SK-N-SH treated with all-trans-retinoic acid at 6 μM for 48 hours (cell line): ENCODE data around the gene ISYNA1.

ENCODE experiments used
- ATAC-seq: fragments of 200-7000 bp; cut with Tn5 transposase; 3 replicates; pipeline ENCODE4 v1.9.1; 2020; ENCODE audit warnings: mild to moderate bottlenecking, moderate library complexity
- ARNTL ChIP-seq: fragments of 450-650 bp; formaldehyde crosslinking; IDR thresholded peaks from 2 replicates; pipeline ENCODE4 v1.5.0; 2020; ENCODE audit warnings: low read depth, mild to moderate bottlenecking, moderate library complexity, borderline replicate concordance
- BACH2 ChIP-seq: fragments of 250-450 bp; sonication (Bioruptor Pico); IDR thresholded peaks from 2 replicates; pipeline ENCODE4 v1.9.0; 2021; ENCODE audit warnings: mild to moderate bottlenecking, borderline replicate concordance
- CSDC2 ChIP-seq: fragments of 250-450 bp; sonication (Bioruptor Pico); IDR thresholded peaks from 2 replicates; pipeline ENCODE4 v1.5.0; 2020; ENCODE audit warnings: mild to moderate bottlenecking, moderate library complexity
- ESRRG ChIP-seq: fragments of 250-450 bp; sonication (Bioruptor Pico); IDR thresholded peaks from 2 replicates; pipeline ENCODE4 v1.6.1; 2021; ENCODE audit warnings: mild to moderate bottlenecking
- OSR1 ChIP-seq: fragments of 250-450 bp; sonication (Bioruptor Pico); IDR thresholded peaks from 2 replicates; pipeline ENCODE4 v1.8.0; 2022; ENCODE audit warnings: moderate library complexity, mild to moderate bottlenecking, inconsistent platforms
- PATZ1 ChIP-seq: fragments of 250-450 bp; sonication (Bioruptor Pico); IDR thresholded peaks from 2 replicates; pipeline ENCODE4 v1.8.0; 2020; ENCODE audit warnings: mild to moderate bottlenecking, moderate library complexity, borderline replicate concordance
- PPARA ChIP-seq: fragments of 250-450 bp; sonication (Bioruptor Pico); IDR thresholded peaks from 2 replicates; pipeline ENCODE4 v1.5.0; 2020; ENCODE audit warnings: mild to moderate bottlenecking, borderline replicate concordance
- RARB ChIP-seq: fragments of 250-450 bp; sonication (Bioruptor Pico); IDR thresholded peaks from 2 replicates; pipeline ENCODE4 v1.8.0; 2021; ENCODE audit warnings: mild to moderate bottlenecking, moderate library complexity
- SNAI2 ChIP-seq: fragments of 250-450 bp; sonication (Bioruptor Pico); IDR thresholded peaks from 2 replicates; pipeline ENCODE4 v1.5.0; 2020; ENCODE audit warnings: mild to moderate bottlenecking, moderate library complexity
- TCF4 ChIP-seq: fragments of 250-450 bp; sonication (Bioruptor Pico); IDR thresholded peaks from 2 replicates; pipeline ENCODE4 v1.8.0; 2021; ENCODE audit warnings: mild to moderate bottlenecking, moderate library complexity, borderline replicate concordance
- TOX ChIP-seq: fragments of 250-450 bp; sonication (Bioruptor Pico); IDR thresholded peaks from 2 replicates; pipeline ENCODE4 v1.8.0; 2021; ENCODE audit warnings: mild to moderate bottlenecking, moderate library complexity, borderline replicate concordance
- ZC3H10 ChIP-seq: fragments of 250-450 bp; sonication (Bioruptor Pico); IDR thresholded peaks from 2 replicates; pipeline ENCODE4 v1.5.1; 2021; ENCODE audit warnings: mild to moderate bottlenecking, moderate library complexity
- ZFP3 ChIP-seq: fragments of 250-450 bp; sonication (Bioruptor Pico); IDR thresholded peaks from 2 replicates; pipeline ENCODE4 v1.5.0; 2020; ENCODE audit warnings: mild to moderate bottlenecking, moderate library complexity
- ZFP30 ChIP-seq: fragments of 450-650 bp; formaldehyde crosslinking; IDR thresholded peaks from 2 replicates; pipeline ENCODE4 v1.5.0; 2022; ENCODE audit warnings: mild to moderate bottlenecking, moderate library complexity
- ZNF565 ChIP-seq: fragments of 450-650 bp; formaldehyde crosslinking; conservative IDR thresholded peaks from 2 replicates; pipeline ENCODE4 v1.5.0; 2020; ENCODE audit warnings: low read depth, mild to moderate bottlenecking, moderate library complexity
- ZNF70 ChIP-seq: fragments of 450-650 bp; formaldehyde crosslinking; IDR thresholded peaks from 2 replicates; pipeline ENCODE4 v1.5.0; 2020; ENCODE audit warnings: mild to moderate bottlenecking, moderate library complexity
- ZNF8 ChIP-seq: fragments of 450-650 bp; formaldehyde crosslinking; IDR thresholded peaks from 2 replicates; pipeline ENCODE4 v1.5.0; 2020; ENCODE audit warnings: mild to moderate bottlenecking, moderate library complexity
- TF ChIP-seq, protein P1 (sequence below): fragments of 250-450 bp; sonication (Bioruptor Pico); IDR thresholded peaks from 2 replicates; pipeline ENCODE4 v1.5.1; 2020; ENCODE audit warnings: low read depth, mild to moderate bottlenecking, moderate library complexity
- TF ChIP-seq, protein P2 (sequence below): fragments of 250-450 bp; sonication (Bioruptor Pico); IDR thresholded peaks from 2 replicates; pipeline ENCODE4 v1.8.0; 2021; ENCODE audit warnings: low read depth, mild to moderate bottlenecking, moderate library complexity, borderline replicate concordance
- TF ChIP-seq, protein P3 (sequence below): fragments of 250-450 bp; sonication (Bioruptor Pico); IDR thresholded peaks from 2 replicates; pipeline ENCODE4 v1.5.1; 2021; ENCODE audit warnings: mild to moderate bottlenecking, moderate library complexity

The ISYNA1 gene

GRCh38 chr19:18456974-18457373 is 19.0 kb upstream of the ISYNA1 start:
- TF ChIP-seq BACH2 (CRISPR knock-in tag) (no peak), ZC3H10 (no peak), RARB (CRISPR knock-in tag) (no peak), SNAI2 (CRISPR knock-in tag) (no peak), ZNF8 (CRISPR knock-in tag) (no peak), TCF4 (CRISPR knock-in tag) (no peak), ZFP30 (no peak), OSR1 (CRISPR knock-in tag) (no peak), PATZ1 (CRISPR knock-in tag) (no peak), ZNF565 (CRISPR knock-in tag) (no peak), PPARA (CRISPR knock-in tag) (no peak), TOX (CRISPR knock-in tag) (no peak), ZNF70 (CRISPR knock-in tag) (no peak), ZFP3 (CRISPR knock-in tag) (no peak), ARNTL (CRISPR knock-in tag) (no peak)
- TF ChIP-seq, protein P1, sequence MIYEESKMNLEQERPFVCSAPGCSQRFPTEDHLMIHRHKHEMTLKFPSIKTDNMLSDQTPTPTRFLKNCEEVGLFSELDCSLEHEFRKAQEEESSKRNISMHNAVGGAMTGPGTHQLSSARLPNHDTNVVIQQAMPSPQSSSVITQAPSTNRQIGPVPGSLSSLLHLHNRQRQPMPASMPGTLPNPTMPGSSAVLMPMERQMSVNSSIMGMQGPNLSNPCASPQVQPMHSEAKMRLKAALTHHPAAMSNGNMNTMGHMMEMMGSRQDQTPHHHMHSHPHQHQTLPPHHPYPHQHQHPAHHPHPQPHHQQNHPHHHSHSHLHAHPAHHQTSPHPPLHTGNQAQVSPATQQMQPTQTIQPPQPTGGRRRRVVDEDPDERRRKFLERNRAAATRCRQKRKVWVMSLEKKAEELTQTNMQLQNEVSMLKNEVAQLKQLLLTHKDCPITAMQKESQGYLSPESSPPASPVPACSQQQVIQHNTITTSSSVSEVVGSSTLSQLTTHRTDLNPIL (CRISPR knock-in tag): no peak
- TF ChIP-seq, protein P2, sequence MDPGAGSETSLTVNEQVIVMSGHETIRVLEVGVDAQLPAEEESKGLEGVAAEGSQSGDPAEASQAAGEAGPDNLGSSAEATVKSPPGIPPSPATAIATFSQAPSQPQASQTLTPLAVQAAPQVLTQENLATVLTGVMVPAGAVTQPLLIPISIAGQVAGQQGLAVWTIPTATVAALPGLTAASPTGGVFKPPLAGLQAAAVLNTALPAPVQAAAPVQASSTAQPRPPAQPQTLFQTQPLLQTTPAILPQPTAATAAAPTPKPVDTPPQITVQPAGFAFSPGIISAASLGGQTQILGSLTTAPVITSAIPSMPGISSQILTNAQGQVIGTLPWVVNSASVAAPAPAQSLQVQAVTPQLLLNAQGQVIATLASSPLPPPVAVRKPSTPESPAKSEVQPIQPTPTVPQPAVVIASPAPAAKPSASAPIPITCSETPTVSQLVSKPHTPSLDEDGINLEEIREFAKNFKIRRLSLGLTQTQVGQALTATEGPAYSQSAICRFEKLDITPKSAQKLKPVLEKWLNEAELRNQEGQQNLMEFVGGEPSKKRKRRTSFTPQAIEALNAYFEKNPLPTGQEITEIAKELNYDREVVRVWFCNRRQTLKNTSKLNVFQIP: no peak
- ATAC-seq: peak; percentile 14; the same call in 1 of the 3 replicates

DNA sequence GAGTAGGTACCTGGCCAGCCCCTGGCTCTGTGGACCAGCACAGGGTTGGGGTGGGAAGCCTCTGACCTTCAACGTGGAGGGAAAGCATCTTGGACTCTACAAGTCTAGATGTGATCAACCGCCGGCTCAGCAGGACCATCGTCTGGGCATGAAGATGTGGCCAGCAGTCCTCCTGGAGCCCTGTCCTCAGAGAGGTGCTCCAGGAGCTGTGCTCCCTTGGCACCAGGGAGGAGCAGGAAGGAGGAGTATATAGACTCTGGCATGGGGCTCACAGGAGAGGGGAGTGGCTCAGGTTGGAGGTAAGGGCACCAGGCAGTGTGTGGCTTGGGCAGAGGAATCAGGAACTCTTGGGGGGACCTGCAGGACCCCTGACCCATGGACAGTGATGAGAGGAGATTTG is 18.3 kb upstream of the ISYNA1 start:
- TF ChIP-seq PPARA (CRISPR knock-in tag) (no peak), TOX (CRISPR knock-in tag) (no peak), ZC3H10 (no peak), ZFP3 (CRISPR knock-in tag) (no peak), ESRRG (CRISPR knock-in tag) (no peak), RARB (CRISPR knock-in tag) (no peak), TCF4 (CRISPR knock-in tag) (no peak), BACH2 (CRISPR knock-in tag) (no peak), ZFP30 (no peak), PATZ1 (CRISPR knock-in tag) (no peak), ZNF565 (CRISPR knock-in tag) (no peak), ZNF70 (CRISPR knock-in tag) (no peak), OSR1 (CRISPR knock-in tag) (no peak), SNAI2 (CRISPR knock-in tag) (no peak), ARNTL (CRISPR knock-in tag) (no peak), CSDC2 (CRISPR knock-in tag) (no peak)
- TF ChIP-seq, protein P1 (CRISPR knock-in tag): no peak
- TF ChIP-seq, protein P3, sequence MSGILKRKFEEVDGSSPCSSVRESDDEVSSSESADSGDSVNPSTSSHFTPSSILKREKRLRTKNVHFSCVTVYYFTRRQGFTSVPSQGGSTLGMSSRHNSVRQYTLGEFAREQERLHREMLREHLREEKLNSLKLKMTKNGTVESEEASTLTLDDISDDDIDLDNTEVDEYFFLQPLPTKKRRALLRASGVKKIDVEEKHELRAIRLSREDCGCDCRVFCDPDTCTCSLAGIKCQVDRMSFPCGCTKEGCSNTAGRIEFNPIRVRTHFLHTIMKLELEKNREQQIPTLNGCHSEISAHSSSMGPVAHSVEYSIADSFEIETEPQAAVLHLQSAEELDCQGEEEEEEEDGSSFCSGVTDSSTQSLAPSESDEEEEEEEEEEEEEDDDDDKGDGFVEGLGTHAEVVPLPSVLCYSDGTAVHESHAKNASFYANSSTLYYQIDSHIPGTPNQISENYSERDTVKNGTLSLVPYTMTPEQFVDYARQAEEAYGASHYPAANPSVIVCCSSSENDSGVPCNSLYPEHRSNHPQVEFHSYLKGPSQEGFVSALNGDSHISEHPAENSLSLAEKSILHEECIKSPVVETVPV (CRISPR knock-in tag): no peak
- no peak for ATAC-seq
